GM13976 (cell line): Measurements from ENCODE around the gene PNLIPRP1.

Experiments used
- DNase-seq: peaks from one replicate; pipeline ENCODE4 v3.0.0; 2012; ENCODE audit warnings: low spot score
- CTCF ChIP-seq: IDR thresholded peaks from 2 replicates; pipeline ENCODE4 v1.5.1; 2012; ENCODE audit warnings: borderline replicate concordance, mild to moderate bottlenecking; ENCODE audit not compliant: insufficient read depth; ENCODE audit errors: extremely low read depth, missing control alignments, control extremely low read depth
- in situ Hi-C: fragments of 300-500 bp; cut with MboI; formaldehyde crosslinking; loops from one replicate; pipeline ENCODE4 v1.12.0; 2022; ENCODE audit warnings: low sequenced_read_pairs, mixed read lengths, inconsistent platforms; ENCODE audit not compliant: unreplicated experiment

The PNLIPRP1 gene

GRCh38 chr10:116590590-116591444 is at the start of gene PNLIPRP1:
TSS of gene PNLIPRP1 (plus strand) at chr10:116590959. CDS start at chr10:116591130, 171 bp downstream.
- no peak for DNase-seq
- no peak for TF ChIP-seq CTCF
- in situ Hi-C loops: no loop called here

GRCh38 chr10:116542007-116542677 is 48.6 kb upstream of the PNLIPRP1 start:
- no peak for DNase-seq

GRCh38 chr10:116545122-116545521 is 45.6 kb upstream of the PNLIPRP1 start:
- no peak for TF ChIP-seq CTCF
- DNase-seq: no peak
- in situ Hi-C loops: no loop called here

More at GRCh38 chr10:116542007-116542677, 48.6 kb upstream of the PNLIPRP1 start:
- no peak for TF ChIP-seq CTCF
- in situ Hi-C loops: no loop called here

GRCh38 chr10:116545756-116546155 is 45.0 kb upstream of the PNLIPRP1 start, which contains the start of gene PNLIP:
TSS of gene PNLIP (plus strand) at chr10:116545931. CDS start at chr10:116546093, 162 bp downstream.
- no peak for DNase-seq
- in situ Hi-C loops: no loop called here
- no peak for TF ChIP-seq CTCF

- in situ Hi-C loops: no loop called here
- DNase-seq: no peak
- TF ChIP-seq CTCF: no peak
Observed at GRCh38 chr10:116548301-116548700, 42.5 kb upstream of the PNLIPRP1 start.

GRCh38 chr10:116553378-116553980 is 37.3 kb upstream of the PNLIPRP1 start:
- in situ Hi-C loops: no loop called here
- DNase-seq: no peak
- no peak for TF ChIP-seq CTCF
